Activated CD4-positive, alpha-beta T cell treated with anti-CD3 and anti-CD28 coated beads, Interleukin-2, amount 10 ng/mL, durations not matched to agents 24 days and 14 days (primary cell): ENCODE data around the gene PLAU. TPM values are rescaled to one million over a fixed set of nuclear protein-coding genes. Genes with fewer than 3 reads are reported as not detected.

Experiments
- DNase-seq: peaks from one replicate; pipeline ENCODE4 v3.0.0; 2022
- H3K27ac Mint-ChIP-seq: one replicate; pipeline ENCODE4 v1.8.0; 2022; ENCODE audit warnings: mild to moderate bottlenecking, mixed read lengths
- H3K27me3 Mint-ChIP-seq: one replicate; pipeline ENCODE4 v1.8.0; 2022; ENCODE audit warnings: mixed read lengths
- H3K36me3 Mint-ChIP-seq: one replicate; pipeline ENCODE4 v1.8.0; 2022; ENCODE audit warnings: low read depth, mild to moderate bottlenecking, mixed read lengths
- H3K4me1 Mint-ChIP-seq: one replicate; pipeline ENCODE4 v1.8.0; 2021; ENCODE audit warnings: mixed read lengths
- H3K4me3 Mint-ChIP-seq: one replicate; pipeline ENCODE4 v1.8.0; 2022; ENCODE audit warnings: mild to moderate bottlenecking, moderate library complexity, mixed read lengths
- H3K9me3 Mint-ChIP-seq: one replicate; pipeline ENCODE4 v1.8.0; 2021; ENCODE audit warnings: mixed read lengths
- intact Hi-C: fragments of 100-400 bp; cut with micrococcal nuclease; formaldehyde crosslinking; loops from one replicate; pipeline ENCODE4 v1.15.1; 2023
- total RNA-seq: library from RNA; stranded (reverse); gene quantifications from 2 replicates; pipeline ENCODE4 v1.2.3, GENCODE V29; 2022

PLAU gene
- total RNA-seq, 1 donor from 2014 or later = 0.72 TPM

DNA sequence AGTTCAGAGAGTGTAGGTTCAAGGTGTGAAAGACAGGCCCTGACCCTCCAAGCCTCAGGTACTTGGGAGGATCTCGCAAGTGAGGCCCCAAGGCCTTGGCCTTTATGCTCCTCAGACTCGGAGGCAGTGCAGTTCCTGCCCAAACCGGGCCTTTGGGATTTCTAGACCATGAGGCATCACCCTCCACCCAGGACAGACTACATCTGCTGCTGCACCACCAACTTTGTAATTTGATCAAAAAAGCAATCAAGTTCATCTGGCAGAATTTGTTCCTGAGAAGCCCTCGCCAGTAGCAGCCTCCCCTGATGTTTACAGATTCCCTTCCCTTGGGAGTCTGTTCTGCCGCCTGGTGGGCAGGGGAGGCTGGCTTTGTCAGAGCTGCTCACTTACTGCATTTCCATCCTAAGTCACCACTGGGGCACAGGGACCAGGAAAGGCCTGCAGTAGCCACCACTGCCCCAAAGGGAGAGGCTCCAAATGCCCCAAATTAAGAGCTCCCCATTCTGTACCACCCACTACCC lies 38.7 kb upstream of the PLAU start:
- no peak for DNase-seq
- Mint-ChIP-seq H3K27me3 (no peaks in the 10 kb centered on the region), H3K27ac (no peak overlapping the region), H3K36me3 (peaks cover 18% of the 10 kb centered on the region), H3K4me3 (peak overlapping the region; percentile 79), H3K9me3 (no peaks in the 10 kb centered on the region), H3K4me1 (peaks cover 55% of the 10 kb centered on the region)
- intact Hi-C loops = no loop called here

GRCh38 chr10:73873142-73873837 lies 37.6 kb upstream of the PLAU start:
- DNase-seq = no peak
- intact Hi-C loops = no loop called here
- Mint-ChIP-seq H3K4me3 (peak overlapping the region; percentile 79), H3K4me1 (peaks cover 53% of the 10 kb centered on the region), H3K27me3 (no peaks in the 10 kb centered on the region), H3K36me3 (peaks cover 18% of the 10 kb centered on the region), H3K27ac (peak overlapping the region; percentile 35), H3K9me3 (no peaks in the 10 kb centered on the region)

DNA sequence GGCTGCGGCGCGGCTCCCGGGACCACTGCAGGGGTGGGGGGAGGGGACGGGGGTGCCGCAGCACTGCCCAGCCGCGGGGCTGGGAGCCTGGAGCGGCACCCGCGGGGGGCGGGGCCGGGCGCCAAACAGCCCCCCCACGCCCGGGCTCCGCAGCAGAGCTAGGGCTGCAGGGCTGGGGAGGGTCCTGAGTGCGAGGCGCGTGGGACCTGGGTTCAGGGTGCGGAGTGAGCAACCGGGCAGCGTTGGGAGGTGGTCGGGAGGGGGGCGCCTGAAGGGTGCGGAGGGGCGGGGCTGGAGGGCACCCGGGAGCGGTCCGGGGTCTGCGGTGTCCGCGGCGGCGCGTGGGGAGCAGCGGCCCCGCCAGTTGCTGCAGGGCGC lies 37.1 kb upstream of the PLAU start:
- Mint-ChIP-seq H3K4me1 (peaks cover 49% of the 10 kb centered on the region), H3K36me3 (peaks cover 17% of the 10 kb centered on the region), H3K27ac (no peak overlapping the region), H3K27me3 (no peaks in the 10 kb centered on the region), H3K9me3 (no peaks in the 10 kb centered on the region), H3K4me3 (peak overlapping the region; percentile 67)
- intact Hi-C loops = no loop called here
- DNase-seq = peak; percentile 74

- peak; percentile 95 for DNase-seq
- no peaks in the 10 kb centered on the region for H3K27me3 Mint-ChIP-seq
- H3K4me3 Mint-ChIP-seq = peak within 1 kb of the TSS; percentile 81
- intact Hi-C loops = loop anchor here (1.0 to 5.0 kb wide), 3 partner anchors 25 to 123 kb away; a partner anchor contains a TSS
- H3K9me3 Mint-ChIP-seq = no peaks in the 10 kb centered on the region
- peaks cover 53% of the 10 kb centered on the region for H3K4me1 Mint-ChIP-seq
- H3K36me3 Mint-ChIP-seq = peaks cover 17% of the 10 kb centered on the region
- H3K27ac Mint-ChIP-seq = peak within 1 kb of the TSS; percentile 90
Observed at GRCh38 chr10:73874267-73875138, 36.4 kb upstream of the PLAU start, which contains the start of gene CAMK2G. TSS of gene CAMK2G (minus strand) at chr10:73874555. CDS start at chr10:73874461, 94 bp downstream.

- Mint-ChIP-seq H3K27me3 (no peaks in the 10 kb centered on the region), H3K36me3 (peaks cover 16% of the 10 kb centered on the region), H3K9me3 (no peaks in the 10 kb centered on the region), H3K27ac (peak overlapping the region; percentile 90), H3K4me1 (peaks cover 58% of the 10 kb centered on the region), H3K4me3 (peak overlapping the region; percentile 81)
- peak; percentile 89 for DNase-seq
- intact Hi-C loops = loop anchor here (1.0 to 5.0 kb wide), 3 partner anchors 26 to 122 kb away; a partner anchor contains a TSS
Observed at GRCh38 chr10:73875139-73875475, 35.8 kb upstream of the PLAU start.

DNA sequence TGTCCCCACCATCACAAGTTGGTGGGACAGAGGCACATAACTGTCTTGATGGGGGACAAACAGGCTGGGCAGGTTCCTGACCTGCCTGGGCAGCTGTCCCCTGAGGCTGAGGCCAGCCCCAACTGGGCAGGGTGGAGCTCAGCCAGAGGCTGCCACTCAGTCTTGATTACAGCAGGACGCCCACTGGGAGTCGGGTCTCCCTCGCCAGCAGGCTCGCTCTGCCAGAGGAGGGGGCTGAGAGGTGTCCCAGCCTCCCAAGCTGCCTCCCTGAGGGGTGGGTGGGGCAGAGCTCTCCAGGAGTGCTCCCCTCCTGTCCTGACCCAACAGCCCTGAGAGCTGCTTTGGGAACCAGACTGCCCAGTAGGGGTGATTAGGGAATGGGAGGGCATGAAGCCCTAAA lies 34.8 kb upstream of the PLAU start:
- DNase-seq = no peak
- Mint-ChIP-seq H3K27me3 (peaks cover 2% of the 10 kb centered on the region), H3K36me3 (peaks cover 8% of the 10 kb centered on the region), H3K27ac (peak overlapping the region; percentile 38), H3K4me1 (peaks cover 49% of the 10 kb centered on the region), H3K9me3 (no peaks in the 10 kb centered on the region), H3K4me3 (no peak overlapping the region)
- intact Hi-C loops = loop anchor here (5.0 kb wide), 1 partner anchor 104 kb away; a partner anchor contains a TSS

- Mint-ChIP-seq H3K4me3 (no peak overlapping the region), H3K36me3 (peaks cover 5% of the 10 kb centered on the region), H3K27me3 (peaks cover 3% of the 10 kb centered on the region), H3K9me3 (no peaks in the 10 kb centered on the region), H3K4me1 (peaks cover 47% of the 10 kb centered on the region), H3K27ac (peak overlapping the region; percentile 66)
- no peak for DNase-seq
- intact Hi-C loops = loop anchor here (5.0 kb wide), 1 partner anchor 104 kb away; a partner anchor contains a TSS
Observed at GRCh38 chr10:73876566-73876965, 34.4 kb upstream of the PLAU start.

- H3K9me3 Mint-ChIP-seq = no peaks in the 10 kb centered on the region
- peak overlapping the region; percentile 66 for H3K27ac Mint-ChIP-seq
- H3K4me1 Mint-ChIP-seq = peaks cover 44% of the 10 kb centered on the region
- H3K4me3 Mint-ChIP-seq = no peak overlapping the region
- peaks cover 1% of the 10 kb centered on the region for H3K36me3 Mint-ChIP-seq
- peaks cover 4% of the 10 kb centered on the region for H3K27me3 Mint-ChIP-seq
- intact Hi-C loops = loop anchor here (5.0 kb wide), 1 partner anchor 105 kb away; a partner anchor contains a TSS
- DNase-seq = no peak
Observed at GRCh38 chr10:73876971-73877370, 34.0 kb upstream of the PLAU start.

DNA sequence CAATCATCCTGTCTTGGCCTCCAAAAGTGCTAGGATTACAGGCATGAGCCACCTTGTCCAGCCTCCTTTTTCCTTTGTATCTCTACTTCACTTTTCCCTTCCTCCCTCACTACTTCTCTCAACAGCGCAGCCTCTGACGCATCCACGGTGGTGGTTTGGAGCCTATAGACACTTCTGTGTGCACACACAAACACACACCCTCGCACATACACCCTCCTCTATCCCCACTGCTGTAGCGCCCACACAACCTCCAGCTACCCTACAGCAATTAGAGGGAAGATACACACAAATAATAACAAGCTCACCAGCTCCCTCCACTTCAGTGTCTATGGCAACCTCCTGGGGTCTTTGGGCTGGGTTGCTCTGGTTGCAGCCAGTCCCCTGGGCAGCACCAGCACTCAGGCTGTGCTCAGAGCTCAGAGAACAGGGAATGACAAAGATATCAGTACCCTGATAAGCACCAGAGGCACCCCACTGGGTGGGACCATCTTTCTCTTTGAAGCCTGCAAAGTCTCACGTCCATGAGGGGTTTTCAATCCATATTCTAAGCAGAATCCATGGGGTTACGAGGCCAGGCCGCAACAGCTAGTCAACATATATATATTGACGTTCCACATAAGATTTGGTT lies 33.3 kb upstream of the PLAU start:
- H3K9me3 Mint-ChIP-seq = no peaks in the 10 kb centered on the region
- intact Hi-C loops = loop anchor here (5.0 kb wide), 1 partner anchor 105 kb away; a partner anchor contains a TSS
- H3K4me3 Mint-ChIP-seq = no peak overlapping the region
- peaks cover 4% of the 10 kb centered on the region for H3K27me3 Mint-ChIP-seq
- no peak for DNase-seq
- peaks cover 38% of the 10 kb centered on the region for H3K4me1 Mint-ChIP-seq
- no peaks in the 10 kb centered on the region for H3K36me3 Mint-ChIP-seq
- no peak overlapping the region for H3K27ac Mint-ChIP-seq

DNA sequence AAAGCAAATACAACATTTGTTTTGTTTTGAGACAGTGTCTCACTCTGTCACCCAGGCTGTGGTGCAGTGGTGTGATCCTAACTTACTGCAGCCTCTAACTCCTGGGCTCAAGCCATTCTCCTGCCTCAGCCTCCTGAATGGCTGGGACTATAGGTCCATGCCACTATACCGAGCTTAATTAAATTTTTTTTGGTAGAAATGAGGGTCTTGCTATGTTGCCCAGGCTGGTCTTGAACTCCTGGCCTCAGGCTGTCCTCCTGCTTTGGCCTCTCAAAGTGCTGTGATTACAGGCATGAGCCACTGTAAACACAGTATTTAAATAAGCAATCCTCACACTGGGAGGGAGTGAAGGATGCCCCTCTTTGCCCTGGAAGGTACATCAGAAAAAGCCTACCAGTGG lies 32.6 kb upstream of the PLAU start:
- Mint-ChIP-seq H3K27me3 (peaks cover 4% of the 10 kb centered on the region), H3K36me3 (no peaks in the 10 kb centered on the region), H3K27ac (no peak overlapping the region), H3K9me3 (no peaks in the 10 kb centered on the region), H3K4me1 (peaks cover 31% of the 10 kb centered on the region), H3K4me3 (no peak overlapping the region)
- DNase-seq = no peak
- intact Hi-C loops = loop anchor here (5.0 kb wide), 1 partner anchor 106 kb away; a partner anchor contains a TSS

DNA sequence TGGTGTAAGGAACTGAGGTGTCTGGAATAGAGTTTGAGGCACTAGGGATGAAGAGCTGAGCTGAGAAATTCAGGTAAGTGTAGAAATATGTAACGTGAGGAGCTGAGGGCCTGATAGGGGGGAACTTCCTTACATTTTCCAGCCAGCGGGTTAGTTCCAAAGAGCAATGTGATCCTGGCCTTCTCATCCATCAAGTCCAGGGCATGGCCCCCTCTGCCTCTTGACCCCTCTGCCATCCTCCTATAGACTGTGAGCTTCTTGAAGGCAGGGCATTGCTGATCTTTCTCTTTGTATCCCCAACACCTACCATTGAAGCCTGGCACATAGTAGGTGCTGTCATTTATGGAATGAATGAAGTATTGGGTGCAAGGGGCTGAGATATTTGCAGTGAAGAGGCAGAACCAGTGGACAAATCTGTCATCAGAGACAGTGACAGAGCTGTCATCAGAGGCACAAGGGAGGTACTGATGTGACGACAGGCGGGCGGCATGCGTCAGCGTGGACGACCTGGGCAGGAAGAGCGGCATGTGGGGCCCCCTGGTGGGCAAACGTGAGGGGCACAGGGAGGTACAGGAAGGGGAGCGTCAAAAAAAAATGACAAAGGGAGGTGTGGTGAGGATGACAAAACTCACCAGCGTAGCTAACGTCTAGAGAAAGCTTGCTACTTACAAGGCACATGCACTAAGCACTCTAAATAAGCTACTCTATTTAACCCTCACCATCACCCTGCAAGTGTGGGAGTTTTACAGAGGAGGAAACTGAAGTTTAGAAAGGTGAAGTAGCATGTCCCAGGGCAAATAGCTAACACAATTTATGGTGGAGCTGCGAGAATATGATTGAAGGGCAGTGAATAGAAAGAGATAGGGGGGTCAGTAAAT lies 31.4 kb upstream of the PLAU start:
- Mint-ChIP-seq H3K36me3 (no peaks in the 10 kb centered on the region), H3K9me3 (no peaks in the 10 kb centered on the region), H3K4me3 (peak overlapping the region; percentile 3), H3K27ac (peak overlapping the region; percentile 61), H3K27me3 (peaks cover 4% of the 10 kb centered on the region), H3K4me1 (peaks cover 31% of the 10 kb centered on the region)
- DNase-seq = peak; percentile 98
- intact Hi-C loops = loop anchor here (1.0 to 10.0 kb wide), 4 partner anchors 30 to 355 kb away; partner anchors contain the start of gene NDST2

- H3K4me3 Mint-ChIP-seq = no peak overlapping the region
- DNase-seq = no peak
- no peak overlapping the region for H3K27ac Mint-ChIP-seq
- peaks cover 27% of the 10 kb centered on the region for H3K4me1 Mint-ChIP-seq
- H3K27me3 Mint-ChIP-seq = peaks cover 4% of the 10 kb centered on the region
- intact Hi-C loops = loop anchor here (10.0 kb wide), 1 partner anchor 353 kb away; no protein-coding TSS in a partner anchor
- H3K36me3 Mint-ChIP-seq = no peaks in the 10 kb centered on the region
- H3K9me3 Mint-ChIP-seq = no peaks in the 10 kb centered on the region
Observed at GRCh38 chr10:73881221-73881919, 29.6 kb upstream of the PLAU start.
